GM19035 (cell line): ENCODE results near the gene SZRD1.

ENCODE experiments used
- ATAC-seq: cut with Tn5 transposase; IDR thresholded peaks from one replicate; pipeline ENCODE4 v1.9.1; 2021; ENCODE audit not compliant: unreplicated experiment

SZRD1 gene

DNA sequence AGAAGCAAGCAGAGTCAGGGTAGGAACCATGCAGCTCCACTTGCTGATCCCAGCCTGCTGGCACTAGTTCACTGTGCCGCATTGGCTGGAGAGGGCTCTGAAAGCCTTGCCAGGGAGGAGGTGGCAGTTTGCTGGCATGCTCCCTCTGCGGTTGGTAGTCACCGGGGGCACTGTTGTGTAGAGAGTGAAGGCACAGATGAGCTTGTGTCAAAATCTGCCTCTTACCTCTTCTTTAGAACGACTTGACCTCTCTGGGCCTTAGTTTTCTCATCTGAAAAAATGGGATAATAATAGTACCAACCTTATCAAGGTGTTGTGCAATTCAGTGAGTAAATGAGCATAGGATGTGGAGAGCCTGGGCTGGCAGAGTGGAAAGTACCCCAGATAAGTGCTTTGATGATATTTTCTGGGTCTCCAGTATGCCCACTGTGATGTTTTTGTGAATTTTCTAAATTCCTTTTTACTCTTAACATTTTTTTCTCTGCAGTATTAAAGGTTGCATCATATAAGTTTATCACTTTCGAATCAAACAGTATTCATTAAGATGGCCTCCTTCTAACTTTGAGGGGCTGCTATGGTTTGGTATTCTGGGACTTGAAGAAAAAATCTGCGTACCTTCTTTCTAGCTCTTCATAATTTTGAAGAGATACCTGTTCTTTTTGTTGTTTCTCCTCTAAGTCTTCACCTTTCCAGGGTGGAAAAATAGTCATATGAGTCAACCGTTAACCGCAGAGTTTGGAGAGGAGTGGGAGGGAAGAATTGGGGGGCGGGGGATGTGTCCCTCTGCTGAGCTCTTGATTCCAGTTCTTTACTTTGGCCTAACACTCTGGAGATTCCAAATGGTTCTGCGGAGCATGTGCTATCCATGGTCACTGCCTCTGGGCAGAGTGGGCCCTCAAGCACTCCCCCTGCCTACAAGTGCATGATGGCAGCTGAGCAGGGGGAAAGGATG lies 26.8 kb downstream of the SZRD1 start:
- ATAC-seq: no peak

DNA sequence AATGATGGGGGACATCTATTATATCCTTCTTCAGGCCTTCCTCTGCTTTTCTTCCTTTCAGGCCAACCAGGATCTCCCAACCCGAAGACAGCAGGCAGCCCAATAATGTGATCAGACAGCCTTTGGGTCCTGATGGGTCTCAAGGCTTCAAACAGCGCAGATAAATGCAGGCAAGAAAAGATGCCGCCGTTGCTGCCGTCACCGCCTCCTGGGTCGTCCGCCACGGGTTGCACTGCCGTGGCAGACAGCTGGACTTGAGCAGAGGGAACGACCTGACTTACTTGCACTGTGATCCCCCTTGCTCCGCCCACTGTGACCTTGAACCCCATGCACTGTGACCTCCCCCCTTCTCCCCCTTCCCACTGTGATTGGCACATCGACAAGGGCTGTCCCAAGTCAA lies 27.9 kb downstream of the SZRD1 start:
- ATAC-seq: no peak

DNA sequence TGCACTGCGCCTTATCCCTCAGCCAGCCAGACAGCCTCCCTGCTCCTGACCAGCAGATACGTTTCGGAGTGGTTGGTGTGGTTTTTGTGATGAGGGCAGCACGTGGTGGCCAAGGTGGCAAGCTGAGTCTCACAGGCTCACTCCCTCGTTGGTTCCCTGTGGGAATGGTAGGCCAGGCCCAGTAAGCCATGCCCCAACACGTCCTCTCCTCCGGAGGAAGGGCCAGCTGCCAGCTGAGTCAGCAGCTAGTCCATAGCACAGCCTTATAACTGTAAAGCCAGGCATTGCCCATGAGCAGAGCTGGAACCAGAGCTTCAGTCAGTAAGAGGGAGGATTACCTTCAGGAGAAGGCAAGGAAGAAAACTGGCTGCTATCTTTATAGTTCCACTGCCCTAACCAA lies 29.5 kb downstream of the SZRD1 start:
- ATAC-seq: no peak

DNA sequence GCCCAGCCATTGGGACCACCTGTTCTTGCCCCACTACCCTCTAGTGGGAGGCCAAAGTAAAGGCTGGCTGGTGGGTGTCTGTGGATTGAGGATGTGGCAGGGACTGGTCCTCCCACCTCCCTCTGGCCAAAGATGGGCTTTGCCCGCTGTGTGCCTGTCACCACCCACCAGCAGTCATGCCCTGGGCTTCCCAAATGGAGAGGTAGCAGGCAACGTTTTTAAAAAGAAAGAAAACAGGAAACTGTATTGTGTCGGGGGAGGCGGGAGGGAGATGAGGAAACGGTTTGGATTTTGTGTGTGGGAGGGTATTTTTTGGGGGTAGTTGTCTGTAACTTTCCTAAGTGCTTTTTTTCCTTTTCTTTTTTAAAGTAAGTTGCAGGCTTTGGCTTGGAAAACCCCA lies 30.1 kb downstream of the SZRD1 start:
- ATAC-seq: no peak

DNA sequence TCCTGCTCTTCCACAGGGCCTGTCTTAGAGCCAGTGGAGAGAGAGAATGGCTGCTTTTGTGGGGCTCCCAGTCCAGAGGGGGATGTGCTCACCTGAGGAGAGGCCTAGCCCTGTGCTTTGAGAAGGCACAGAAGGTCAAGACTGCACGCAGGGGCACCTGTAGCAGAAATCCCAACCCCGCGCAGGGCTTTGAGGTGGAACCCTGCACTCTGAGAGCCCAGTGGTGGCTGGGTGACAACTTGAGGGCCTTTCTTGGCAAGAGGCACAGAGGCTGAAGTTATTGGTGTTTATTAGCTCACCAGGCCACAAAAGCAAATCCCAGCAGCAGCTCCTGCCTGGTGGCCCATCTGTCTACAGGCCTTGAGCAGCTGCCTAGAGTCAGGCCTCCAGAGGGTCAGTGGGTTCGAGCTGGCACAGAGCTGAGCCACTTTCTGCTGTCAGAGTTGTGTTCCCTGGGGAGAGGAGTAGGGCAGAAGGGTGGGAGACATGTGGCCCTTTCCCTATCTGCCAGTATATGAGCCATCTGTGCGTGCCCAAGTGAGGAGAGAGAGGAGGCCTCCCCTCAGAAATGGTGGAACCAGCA lies 31.4 kb downstream of the SZRD1 start:
- ATAC-seq: no peak

DNA sequence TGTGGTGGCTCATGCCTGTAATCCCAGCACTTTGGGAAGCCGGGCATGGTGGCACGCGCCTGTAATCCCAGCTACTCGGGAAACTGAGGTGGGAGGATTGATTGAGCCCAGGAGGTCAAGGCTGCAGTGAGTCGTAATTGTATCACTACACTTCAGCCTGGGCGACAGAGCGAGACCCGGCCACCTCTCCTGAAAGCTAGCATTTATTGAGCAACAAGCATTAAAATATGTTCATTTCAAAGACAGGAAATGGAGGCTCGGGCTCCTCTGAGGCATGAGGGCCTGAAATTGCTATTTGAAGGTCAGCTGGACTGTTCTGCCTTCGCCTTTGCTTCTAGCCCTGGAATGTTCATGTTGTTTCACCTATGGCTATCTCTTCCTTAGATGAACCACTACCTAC lies 35.7 kb downstream of the SZRD1 start:
- ATAC-seq: no peak

DNA sequence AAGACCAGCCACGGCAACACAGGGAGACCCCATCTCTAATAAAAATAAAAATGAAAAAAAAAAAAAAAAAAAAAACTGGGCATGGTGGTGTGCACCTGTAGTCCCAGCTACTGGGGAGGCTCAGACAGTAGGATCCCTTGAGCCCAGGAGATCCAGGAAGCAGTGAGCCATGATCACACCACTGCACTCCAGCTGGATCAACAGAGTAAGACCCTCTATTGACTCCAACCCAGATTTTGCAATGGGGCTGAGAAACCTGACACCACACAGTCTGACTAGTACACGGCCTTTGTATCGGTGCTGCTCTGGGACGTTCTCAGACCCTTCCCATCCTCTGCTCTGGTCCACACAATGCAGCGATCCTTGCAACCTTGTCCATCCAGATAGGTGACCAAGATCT lies 38.4 kb downstream of the SZRD1 start:
- no peak for ATAC-seq

DNA sequence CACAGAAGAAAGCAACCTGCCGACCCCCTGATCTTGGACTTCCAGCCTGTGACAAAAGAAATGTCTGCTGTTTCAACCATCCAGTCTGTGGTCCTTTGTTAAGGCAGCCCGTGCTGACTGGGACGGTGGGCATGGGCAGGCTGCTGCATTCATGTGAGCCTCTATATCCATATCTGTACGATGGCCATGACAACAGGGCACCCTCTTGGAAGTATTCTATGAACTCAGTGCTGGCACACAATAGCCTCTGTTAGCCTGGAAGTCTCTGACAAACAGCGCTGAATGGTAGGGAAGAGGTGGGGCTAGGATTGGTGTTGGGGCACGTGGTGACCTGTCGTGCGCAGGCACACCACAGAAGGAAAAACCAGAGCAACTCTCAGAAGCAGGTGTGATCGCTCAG lies 39.8 kb downstream of the SZRD1 start:
- no peak for ATAC-seq

DNA sequence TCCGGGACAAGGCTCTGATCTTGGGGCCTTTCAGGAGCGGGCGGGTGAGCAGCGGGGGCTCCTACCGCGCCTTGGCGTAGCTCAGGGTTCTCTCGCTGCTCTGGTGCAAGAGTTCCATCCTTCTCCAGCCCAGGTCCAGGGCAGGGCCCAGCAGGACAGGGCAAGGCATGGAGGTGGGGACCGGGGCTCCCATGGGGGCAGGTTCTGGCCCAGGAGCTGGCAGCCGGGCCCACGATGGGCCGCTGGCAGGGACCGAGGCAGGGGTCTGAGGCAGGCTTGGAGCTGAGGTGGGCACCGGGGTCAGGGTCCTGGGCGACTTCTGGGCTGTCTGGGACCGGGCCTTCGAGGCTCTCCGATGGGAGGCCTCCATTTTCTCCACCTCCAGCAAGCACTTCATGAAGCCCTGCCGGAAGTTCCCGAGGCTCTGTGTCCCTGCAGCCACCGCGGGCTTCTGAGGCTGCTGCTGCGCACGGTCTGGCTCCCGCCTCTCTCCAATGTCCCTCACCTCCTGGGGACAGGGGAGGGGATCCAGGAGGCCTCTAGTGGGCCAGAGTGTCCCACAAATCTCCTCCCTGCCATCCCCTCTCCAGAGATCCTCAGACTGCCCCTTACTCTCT lies 42.6 kb downstream of the SZRD1 start:
- ATAC-seq: no peak

DNA sequence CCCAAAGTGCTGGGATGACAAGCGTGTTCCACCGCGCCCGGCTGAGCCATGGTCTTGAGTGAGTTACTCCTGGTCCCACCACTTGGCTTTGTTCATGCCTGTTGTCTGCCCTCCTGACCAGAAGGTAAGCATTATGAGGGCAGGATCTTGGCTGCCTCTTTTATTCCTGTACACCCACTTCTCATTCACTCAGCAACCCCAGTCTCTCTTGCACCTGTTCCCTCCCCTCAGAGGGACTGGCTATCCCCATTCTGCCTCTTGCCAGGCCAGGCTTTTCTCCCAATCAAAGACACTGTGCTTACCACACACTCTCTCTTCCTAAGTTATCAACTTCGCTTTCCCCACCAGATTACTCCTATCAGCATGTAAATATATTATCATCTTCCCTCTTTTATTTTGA lies 43.8 kb downstream of the SZRD1 start:
- ATAC-seq: no peak

DNA sequence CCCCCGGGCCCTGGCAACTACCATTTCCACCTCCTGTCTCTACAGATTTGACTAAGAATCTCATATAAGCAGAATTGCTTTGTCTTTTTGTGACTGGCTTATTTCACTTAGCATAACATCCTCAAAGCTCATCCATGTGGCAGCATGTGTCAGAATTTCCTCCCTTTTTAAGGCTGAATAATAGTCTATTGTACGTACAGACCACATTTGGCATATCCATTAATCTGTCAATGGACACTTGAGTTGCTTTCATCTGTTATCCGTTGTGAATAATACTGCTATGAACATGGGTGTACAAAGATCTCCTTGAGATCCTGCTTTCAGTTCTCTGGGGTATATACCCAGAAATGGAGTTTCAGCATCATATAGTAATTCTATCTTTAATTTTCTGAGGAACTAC lies 46.1 kb downstream of the SZRD1 start:
- ATAC-seq: no peak

DNA sequence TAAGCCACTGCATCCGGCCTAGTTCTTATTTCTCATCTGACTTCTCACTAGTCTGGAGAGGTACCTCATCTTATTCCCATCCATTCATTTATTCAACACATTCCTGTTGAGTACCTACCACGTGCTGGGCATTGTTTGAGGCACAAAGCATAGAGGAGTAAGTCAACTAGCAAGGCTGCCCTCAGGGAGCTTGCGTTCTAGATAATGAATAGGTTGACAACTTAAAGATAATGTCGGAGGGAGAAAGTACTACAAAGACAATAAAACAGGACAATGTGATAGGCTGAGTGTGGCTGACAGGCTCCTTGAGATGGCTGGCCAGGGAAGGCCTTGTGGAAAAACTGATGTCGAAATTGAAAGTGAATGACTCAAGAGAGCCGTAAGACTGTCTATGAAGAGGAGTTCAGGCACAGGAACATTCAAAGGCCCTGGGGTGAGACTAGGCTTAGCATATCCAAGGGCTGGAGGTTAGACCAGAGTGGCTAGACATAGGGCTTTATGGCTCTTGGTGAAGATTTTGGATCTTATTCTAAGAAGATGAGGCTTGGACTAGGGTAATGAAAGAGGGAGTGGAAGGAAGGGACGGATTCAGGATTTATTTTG lies 51.9 kb downstream of the SZRD1 start:
- ATAC-seq: no peak

DNA sequence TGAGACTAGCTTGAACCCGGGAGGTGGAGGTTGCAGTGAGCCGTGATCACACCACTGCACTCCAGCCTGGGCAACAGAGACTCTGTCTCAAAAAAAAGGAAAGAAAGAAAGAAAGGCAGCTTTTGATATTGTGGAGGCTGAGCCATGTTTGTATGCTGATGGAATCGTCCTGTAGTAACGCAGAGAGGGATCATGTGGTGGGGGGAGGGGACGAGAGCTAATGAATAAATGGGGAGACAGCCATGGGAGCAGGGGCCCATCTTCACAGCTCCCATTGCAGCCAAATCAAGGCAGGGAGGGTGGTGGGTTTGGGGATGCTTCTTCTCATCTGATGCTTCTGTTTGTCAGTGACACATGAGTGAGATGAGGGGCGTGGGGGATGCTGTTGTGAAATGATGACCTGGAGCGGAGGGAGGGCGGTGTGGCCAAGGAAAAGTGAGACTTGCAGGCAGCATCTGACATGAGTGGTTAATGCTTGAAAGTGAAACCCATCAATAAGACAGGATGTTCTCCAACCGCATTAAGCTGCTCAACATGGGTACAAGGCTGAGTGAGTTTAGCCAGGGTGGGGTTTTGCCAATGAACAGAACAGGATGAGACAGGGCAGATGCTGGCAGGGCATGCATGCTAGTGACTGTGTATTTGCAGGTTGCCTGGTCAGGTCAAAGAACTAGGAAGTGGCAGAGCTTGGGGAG lies 53.5 kb downstream of the SZRD1 start:
- no peak for ATAC-seq

DNA sequence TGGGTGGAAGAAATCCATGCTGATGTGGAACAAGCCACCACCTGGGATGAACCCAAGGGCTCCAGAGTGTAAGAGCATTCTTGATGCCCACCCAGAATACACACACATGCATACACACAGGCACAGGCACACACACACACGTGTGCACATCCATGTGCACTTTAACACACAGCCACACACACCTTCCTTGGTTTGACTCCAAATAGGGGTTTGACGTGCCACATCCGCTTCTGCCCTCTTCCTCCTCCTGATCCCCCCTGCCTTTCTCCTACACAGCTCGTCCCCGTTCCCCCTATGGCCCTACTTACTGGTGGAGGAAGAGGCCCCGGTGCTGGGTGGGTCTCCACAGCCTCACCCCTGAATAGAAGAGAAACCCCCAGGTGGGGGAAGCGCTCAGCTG lies 54.2 kb downstream of the SZRD1 start:
- no peak for ATAC-seq

DNA sequence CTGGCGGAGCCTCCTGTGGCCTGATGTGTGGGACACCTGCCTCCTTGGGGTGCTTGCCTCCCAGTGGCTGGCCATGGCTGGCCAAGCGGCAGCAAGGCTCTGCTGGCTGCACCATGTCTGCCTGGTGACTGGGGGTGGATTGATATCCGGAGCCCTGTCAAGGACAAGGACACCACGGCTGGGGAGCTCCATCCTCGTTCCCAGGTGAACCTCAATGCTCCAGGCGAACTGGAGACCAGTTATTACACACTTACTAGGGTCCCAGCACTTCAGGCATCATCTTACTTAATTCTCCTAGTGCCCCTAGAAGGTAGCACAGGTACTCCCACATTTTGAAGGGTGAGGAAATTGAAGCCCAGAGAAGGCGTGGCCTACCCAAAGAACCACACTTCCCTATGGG lies 55.0 kb downstream of the SZRD1 start:
- ATAC-seq: no peak

DNA sequence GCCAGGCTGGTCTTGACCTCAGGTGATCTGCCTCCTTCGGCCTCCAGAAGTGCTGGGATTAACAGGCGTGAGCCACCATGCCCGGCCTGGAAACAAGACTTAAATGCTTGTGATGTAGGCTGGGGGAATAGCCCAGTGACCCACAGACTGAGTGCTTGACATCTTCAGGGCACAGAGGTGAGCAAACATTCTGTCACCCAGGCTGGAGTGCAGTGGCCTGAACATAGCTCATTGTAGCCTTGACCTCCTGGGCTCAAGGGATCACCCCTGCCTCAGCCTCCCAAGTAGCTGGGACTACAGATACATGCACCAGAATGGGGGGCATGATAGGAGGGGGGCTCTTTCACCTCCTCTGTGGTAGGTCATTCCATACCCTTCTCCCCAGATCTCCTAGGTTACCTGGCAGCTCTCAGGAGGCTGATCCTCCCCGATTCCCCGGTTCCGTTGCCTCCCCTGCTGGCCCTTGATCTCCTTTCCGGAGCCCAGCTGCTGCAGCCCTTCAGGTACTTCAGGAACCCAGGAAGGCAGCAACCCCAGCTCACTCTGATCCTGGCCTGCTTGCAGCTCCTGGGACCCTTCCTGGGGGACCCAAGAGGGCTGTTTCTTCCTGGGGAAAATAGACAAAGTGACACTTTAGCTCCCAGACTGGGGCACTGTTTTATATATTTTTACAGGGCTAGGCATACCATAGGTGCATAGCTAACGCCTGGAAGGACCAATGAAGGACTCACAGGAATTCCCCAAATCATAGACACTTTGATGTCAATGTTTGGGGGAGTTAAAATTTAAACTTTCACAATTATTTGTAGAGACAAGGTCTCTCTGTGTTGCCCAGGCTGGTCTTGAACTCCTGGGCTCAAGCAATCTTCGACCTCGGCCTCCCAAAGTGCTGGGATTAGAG lies 58.3 kb downstream of the SZRD1 start:
- no peak for ATAC-seq

DNA sequence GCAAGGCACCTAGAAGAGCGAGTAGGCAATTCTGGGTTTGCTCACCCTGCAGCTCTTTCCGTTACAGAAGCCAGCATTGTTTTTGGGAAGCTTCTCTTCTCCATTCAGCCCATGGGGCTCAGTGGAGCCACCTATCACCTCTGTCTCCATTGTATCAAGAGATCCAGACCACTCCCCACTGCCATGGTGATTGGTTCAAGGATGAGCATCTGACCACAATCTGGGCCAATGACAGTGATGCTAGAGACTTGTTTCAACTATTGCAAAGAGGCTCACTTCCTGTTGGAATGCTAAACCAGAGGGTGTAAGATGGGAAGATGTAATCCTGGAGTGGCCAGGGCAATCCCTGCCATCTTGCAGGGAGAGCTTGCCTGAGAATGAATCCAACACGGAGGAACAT lies 63.6 kb downstream of the SZRD1 start:
- no peak for ATAC-seq

DNA sequence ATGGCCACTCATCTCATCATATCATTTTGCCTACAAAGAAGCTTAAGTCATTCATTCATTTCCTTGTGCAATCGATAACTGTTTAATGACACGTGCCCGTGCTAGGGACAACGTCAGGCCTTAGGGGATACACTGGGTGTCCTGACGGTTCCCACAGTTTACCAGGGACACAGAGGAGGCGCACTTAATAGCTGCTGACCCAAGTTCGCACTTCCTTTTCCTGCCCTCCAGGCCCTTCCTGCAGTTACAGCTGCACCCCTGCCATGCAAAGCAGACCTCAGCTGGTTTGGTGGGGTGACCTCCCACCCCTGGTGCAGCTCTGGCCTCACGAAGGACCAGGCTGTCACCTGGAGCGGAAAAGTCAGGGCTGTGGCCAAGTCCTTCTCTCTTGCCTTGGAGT lies 66.0 kb downstream of the SZRD1 start:
- no peak for ATAC-seq

DNA sequence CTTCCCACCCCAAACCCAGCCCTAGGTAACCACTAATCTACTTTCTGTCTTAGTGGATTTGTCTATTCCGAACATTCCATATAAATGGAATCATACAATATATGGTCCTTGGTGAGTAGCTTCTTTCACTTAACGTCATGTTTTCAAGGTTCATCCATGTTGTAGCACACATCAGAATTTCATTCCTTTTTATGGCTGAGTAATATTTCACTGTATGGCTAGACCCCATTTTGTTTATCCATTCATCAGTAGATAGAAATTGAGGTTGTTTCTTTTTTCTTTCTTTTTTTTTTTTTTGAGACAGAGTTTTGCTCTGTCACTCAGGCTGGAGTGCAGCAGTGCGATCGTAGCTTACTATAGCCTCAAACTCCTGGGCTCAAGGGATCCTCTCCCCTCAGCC lies 67.0 kb downstream of the SZRD1 start:
- ATAC-seq: no peak

DNA sequence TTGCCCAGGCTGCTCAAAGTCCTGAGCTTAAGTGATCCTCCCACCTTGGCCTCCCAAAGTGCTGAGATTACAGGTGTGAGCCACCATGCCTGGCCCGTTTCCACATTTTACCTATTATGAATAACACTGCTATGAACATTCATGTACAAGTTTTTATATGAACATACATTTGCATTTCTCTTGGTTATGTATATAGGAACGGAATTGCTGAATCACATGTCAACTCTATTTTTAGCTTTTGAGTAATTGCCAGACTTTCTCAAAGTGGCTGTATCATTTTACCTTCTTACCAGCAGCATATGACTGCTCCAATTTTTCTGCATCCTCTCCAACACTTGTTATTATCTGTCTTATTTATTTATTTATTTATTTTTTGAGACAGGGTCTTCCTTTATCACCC lies 67.5 kb downstream of the SZRD1 start:
- no peak for ATAC-seq
